ENCODE results near the gene SKAP1. TPM values are rescaled to one million over a fixed set of nuclear protein-coding genes. Genes with fewer than 3 reads are reported as not detected.
"Not testable (repeated sequence)": the region's sequence is repeated elsewhere in the genome, so short reads cannot be mapped to it uniquely, and the experiment has no call there.

SKAP1 gene
- total RNA-seq, 2 experiments from 2014 or later: 75.5 to 91.4 TPM

DNA sequence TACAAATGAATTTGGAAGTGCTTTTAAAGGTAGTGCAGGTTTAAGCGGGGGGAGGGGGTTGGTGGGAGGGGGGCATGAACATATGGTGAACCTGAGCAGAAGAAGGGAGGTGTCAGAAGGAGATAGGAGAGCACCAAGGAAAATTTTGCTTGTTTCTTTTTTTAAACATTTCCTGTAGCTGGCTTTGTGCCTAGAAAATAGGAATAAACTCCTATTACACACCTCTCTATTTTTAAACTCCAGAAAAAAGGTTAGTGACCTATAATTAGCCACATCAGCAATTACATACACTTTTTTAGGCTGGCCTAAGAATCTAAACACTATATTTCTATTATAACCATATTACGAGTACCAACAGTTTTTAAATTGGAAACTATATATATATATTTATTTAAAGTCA, 159.1 kb downstream of the SKAP1 start:
- H3K27ac Mint-ChIP-seq: no peak overlapping the region
- H3K36me3 Mint-ChIP-seq: peaks cover 4% of the 10 kb centered on the region
- ATAC-seq: no peak
- H3K27me3 Mint-ChIP-seq: no peaks in the 10 kb centered on the region
- no peak overlapping the region for H3K4me3 Mint-ChIP-seq
- no peaks in the 10 kb centered on the region for H3K9me3 Mint-ChIP-seq (ENCODE audit: low read depth)
- CTCF ChIA-PET: no interaction called here
- no peak for DNase-seq
- peaks cover 8% of the 10 kb centered on the region for H3K4me1 Mint-ChIP-seq

DNA sequence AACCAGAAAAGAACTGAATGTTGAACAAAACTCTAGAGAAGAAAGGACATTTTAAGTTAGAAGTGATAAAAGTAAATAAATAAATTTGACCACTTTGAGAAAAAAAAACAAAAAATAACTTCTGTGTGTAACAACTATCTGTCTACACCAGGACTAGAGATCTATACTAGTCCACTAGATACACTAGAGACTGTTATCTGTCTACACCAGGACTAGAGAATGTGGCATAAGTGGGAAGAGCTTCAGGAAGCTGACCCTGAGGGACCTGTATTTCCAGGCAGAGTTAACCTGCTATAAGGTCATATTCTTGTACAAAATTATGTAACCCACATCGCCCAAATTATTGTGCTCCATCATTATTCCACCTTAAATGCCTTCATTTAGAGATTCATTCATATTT, 160.8 kb downstream of the SKAP1 start:
- Mint-ChIP-seq H3K36me3 (peaks cover 2% of the 10 kb centered on the region), H3K27ac (no peak overlapping the region), H3K9me3 (ENCODE audit: low read depth) (no peaks in the 10 kb centered on the region), H3K27me3 (no peaks in the 10 kb centered on the region), H3K4me1 (peaks cover 23% of the 10 kb centered on the region), H3K4me3 (no peak overlapping the region)
- ATAC-seq (no peak), DNase-seq (no peak)
- CTCF ChIA-PET: no interaction called here

DNA sequence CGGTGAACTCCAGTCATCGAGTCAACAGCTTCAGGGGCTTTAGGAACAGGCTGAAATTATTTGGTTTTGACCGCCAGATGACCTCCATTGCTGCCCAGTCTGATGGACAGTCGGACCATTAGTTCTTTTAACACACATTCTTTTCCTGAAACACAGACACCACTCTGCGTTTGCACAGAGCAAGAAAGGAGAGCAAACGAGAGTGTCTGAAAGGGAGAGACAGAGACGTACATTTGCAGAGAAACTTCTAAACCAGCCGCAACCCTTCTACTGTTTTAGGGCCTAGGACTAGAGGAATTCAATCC, 166.3 kb downstream of the SKAP1 start:
- Mint-ChIP-seq H3K9me3 (ENCODE audit: low read depth) (no peaks in the 10 kb centered on the region), H3K4me3 (no peak overlapping the region), H3K4me1 (peaks cover 24% of the 10 kb centered on the region), H3K36me3 (peaks cover 3% of the 10 kb centered on the region), H3K27me3 (no peaks in the 10 kb centered on the region), H3K27ac (no peak overlapping the region)
- CTCF ChIA-PET: interaction anchor here (0.6 to 3.6 kb wide), 15 partner anchors 9 to 330 kb away, joined by 3 to 25 read pairs (median 4); partner anchors contain the start of gene HOXB5
- ATAC-seq (no peak), DNase-seq (no peak)

DNA sequence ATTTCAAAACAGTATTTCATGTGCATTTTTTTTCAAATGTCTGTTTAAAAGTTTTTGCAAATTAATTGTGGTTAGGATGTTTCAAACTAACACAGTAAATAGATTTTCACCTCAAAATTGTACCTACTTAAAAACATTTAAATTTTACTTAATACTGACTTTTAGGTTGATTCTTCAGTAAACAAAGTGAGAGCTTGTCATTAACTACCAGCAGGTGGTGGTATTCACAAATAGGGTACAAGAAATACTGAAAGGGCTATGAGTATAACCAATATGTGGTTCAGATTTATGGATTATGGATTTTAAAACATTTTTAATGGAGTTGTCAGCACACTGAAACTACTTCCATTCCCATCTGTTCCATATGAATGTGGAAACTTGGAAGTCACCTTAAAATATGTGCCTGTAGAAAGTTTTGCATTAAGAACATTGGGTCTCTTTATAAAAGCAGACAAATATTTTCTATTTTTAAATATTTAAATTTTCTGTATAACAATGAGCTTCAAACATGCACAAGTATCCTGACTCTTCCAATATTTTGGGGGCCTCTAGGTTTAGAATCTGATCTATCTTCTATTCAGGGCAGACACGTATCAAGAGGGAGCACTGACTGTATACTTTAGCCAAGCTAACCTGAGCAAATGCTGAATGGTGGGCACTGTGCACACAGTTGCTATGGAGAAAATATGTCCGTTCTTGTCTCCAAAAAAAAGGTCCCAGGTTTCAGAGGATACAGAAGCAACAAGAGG, 166.9 kb downstream of the SKAP1 start:
- peaks cover 3% of the 10 kb centered on the region for H3K36me3 Mint-ChIP-seq
- CTCF ChIA-PET: interaction anchor here (0.6 to 3.6 kb wide), 20 partner anchors 9 to 355 kb away, joined by 3 to 25 read pairs (median 4); partner anchors contain the start of gene HOXB5
- no peak for DNase-seq

GRCh38 chr17:48261297-48261880, 168.6 kb downstream of the SKAP1 start:
- ATAC-seq: peak; percentile 32
- Mint-ChIP-seq H3K27ac (no peak overlapping the region), H3K27me3 (no peaks in the 10 kb centered on the region), H3K9me3 (ENCODE audit: low read depth) (no peaks in the 10 kb centered on the region), H3K36me3 (peaks cover 4% of the 10 kb centered on the region), H3K4me1 (peaks cover 20% of the 10 kb centered on the region), H3K4me3 (no peak overlapping the region)
- CTCF ChIA-PET: interaction anchor here (0.6 to 2.9 kb wide), 6 partner anchors 10 to 332 kb away, joined by 3 to 13 read pairs (median 4); partner anchors contain the start of gene HOXB5
- no peak for DNase-seq

More for the DNA sequence above, 166.9 kb downstream of the SKAP1 start:
- no peak for ATAC-seq
- H3K9me3 Mint-ChIP-seq (ENCODE audit: low read depth): no peaks in the 10 kb centered on the region
- H3K4me1 Mint-ChIP-seq: peaks cover 24% of the 10 kb centered on the region
- H3K4me3 Mint-ChIP-seq: no peak overlapping the region
- H3K27me3 Mint-ChIP-seq: no peaks in the 10 kb centered on the region
- no peak overlapping the region for H3K27ac Mint-ChIP-seq

- Mint-ChIP-seq H3K4me3 (no peak overlapping the region), H3K36me3 (peaks cover 4% of the 10 kb centered on the region), H3K4me1 (peaks cover 5% of the 10 kb centered on the region), H3K9me3 (ENCODE audit: low read depth) (no peaks in the 10 kb centered on the region), H3K27me3 (no peaks in the 10 kb centered on the region), H3K27ac (no peak overlapping the region)
- no peak for ATAC-seq
- CTCF ChIA-PET: interaction anchor here (0.6 to 2.9 kb wide), 10 partner anchors 21 to 359 kb away, joined by 3 to 13 read pairs (median 4); partner anchors contain the start of gene HOXB5
- DNase-seq: no peak
Observed at GRCh38 chr17:48259694-48260291, 170.2 kb downstream of the SKAP1 start.

- H3K27ac Mint-ChIP-seq: no peak overlapping the region
Observed at GRCh38 chr17:48258331-48258730, 171.7 kb downstream of the SKAP1 start.

GRCh38 chr17:48255759-48256158, 174.3 kb downstream of the SKAP1 start:
- Mint-ChIP-seq H3K4me1 (no peaks in the 10 kb centered on the region), H3K9me3 (ENCODE audit: low read depth) (no peaks in the 10 kb centered on the region), H3K27ac (no peak overlapping the region), H3K36me3 (peaks cover 2% of the 10 kb centered on the region), H3K27me3 (no peaks in the 10 kb centered on the region), H3K4me3 (no peak overlapping the region)
- DNase-seq (no peak), ATAC-seq (no peak)
- CTCF ChIA-PET: interaction anchor here (1.4 to 2.0 kb wide), 2 partner anchors 9 to 363 kb away, joined by 4 to 5 read pairs; no protein-coding TSS in a partner anchor

More at GRCh38 chr17:48258331-48258730, 171.7 kb downstream of the SKAP1 start:
- DNase-seq: no peak
- ATAC-seq: no peak
- Mint-ChIP-seq H3K4me1 (no peaks in the 10 kb centered on the region), H3K9me3 (ENCODE audit: low read depth) (no peaks in the 10 kb centered on the region), H3K4me3 (no peak overlapping the region), H3K27me3 (no peaks in the 10 kb centered on the region), H3K36me3 (peaks cover 4% of the 10 kb centered on the region)
- CTCF ChIA-PET: interaction anchor here (0.6 to 1.5 kb wide), 3 partner anchors 9 to 753 kb away, joined by 3 read pairs; no protein-coding TSS in a partner anchor

- no peaks in the 10 kb centered on the region for H3K9me3 Mint-ChIP-seq (ENCODE audit: low read depth)
- no peak overlapping the region for H3K27ac Mint-ChIP-seq
- no peak overlapping the region for H3K4me3 Mint-ChIP-seq
- no peak for ATAC-seq
- peaks cover 2% of the 10 kb centered on the region for H3K36me3 Mint-ChIP-seq
- DNase-seq: no peak
- H3K4me1 Mint-ChIP-seq: no peaks in the 10 kb centered on the region
- H3K27me3 Mint-ChIP-seq: no peaks in the 10 kb centered on the region
- CTCF ChIA-PET: interaction anchor here (1.4 kb wide), 1 partner anchor 10 kb away, joined by 4 read pairs; no protein-coding TSS in a partner anchor
Observed at GRCh38 chr17:48254896-48255295, 175.1 kb downstream of the SKAP1 start.

GRCh38 chr17:48253975-48254374, 176.0 kb downstream of the SKAP1 start:
- Mint-ChIP-seq H3K4me3 (no peak overlapping the region), H3K27ac (no peak overlapping the region), H3K9me3 (ENCODE audit: low read depth) (no peaks in the 10 kb centered on the region), H3K4me1 (no peaks in the 10 kb centered on the region), H3K27me3 (no peaks in the 10 kb centered on the region), H3K36me3 (peaks cover 2% of the 10 kb centered on the region)
- DNase-seq (no peak), ATAC-seq (no peak)
- CTCF ChIA-PET: interaction anchor here (1.0 kb wide), 1 partner anchor 8 kb away, joined by 3 read pairs; no protein-coding TSS in a partner anchor

- DNase-seq (no peak), ATAC-seq (no peak)
- peaks cover 2% of the 10 kb centered on the region for H3K4me1 Mint-ChIP-seq
- CTCF ChIA-PET: interaction anchor here (1.4 kb wide), 1 partner anchor 11 kb away, joined by 5 read pairs; no protein-coding TSS in a partner anchor
- no peaks in the 10 kb centered on the region for H3K27me3 Mint-ChIP-seq
- no peak overlapping the region for H3K27ac Mint-ChIP-seq
- H3K36me3 Mint-ChIP-seq: peaks cover 1% of the 10 kb centered on the region
- H3K9me3 Mint-ChIP-seq (ENCODE audit: low read depth): no peaks in the 10 kb centered on the region
- no peak overlapping the region for H3K4me3 Mint-ChIP-seq
Observed at GRCh38 chr17:48251950-48252349, 178.1 kb downstream of the SKAP1 start.

DNA sequence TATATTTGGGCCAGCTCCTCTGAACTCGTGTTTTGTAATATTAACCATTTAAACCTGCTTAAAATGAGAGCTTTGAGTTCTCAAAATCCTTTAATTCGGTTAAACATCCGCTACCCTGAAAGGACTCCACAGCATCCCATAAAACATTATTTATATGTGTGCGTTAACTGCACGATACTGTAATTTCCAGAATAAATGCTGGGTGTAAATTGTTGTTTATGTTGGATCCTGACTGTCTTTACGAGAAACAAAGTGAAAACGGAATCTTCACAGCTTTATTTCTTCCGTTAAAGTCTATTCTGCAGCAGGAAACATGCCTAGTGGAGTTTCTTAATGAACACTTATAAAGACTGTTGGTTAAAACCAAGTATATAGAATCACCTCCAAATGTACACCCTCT, 179.1 kb downstream of the SKAP1 start:
- Mint-ChIP-seq H3K27ac (no peak overlapping the region), H3K9me3 (ENCODE audit: low read depth) (no peaks in the 10 kb centered on the region), H3K4me3 (no peak overlapping the region)

GRCh38 chr17:48250059-48250458, 180.0 kb downstream of the SKAP1 start:
- not testable (repeated sequence) for H3K4me1 Mint-ChIP-seq; H3K36me3 Mint-ChIP-seq; H3K27ac Mint-ChIP-seq; H3K4me3 Mint-ChIP-seq; ATAC-seq; H3K9me3 Mint-ChIP-seq (ENCODE audit: low read depth); H3K27me3 Mint-ChIP-seq; DNase-seq
- CTCF ChIA-PET: interaction anchor here (0.6 to 4.1 kb wide), 5 partner anchors 8 to 369 kb away, joined by 3 to 14 read pairs (median 3); partner anchors contain the start of gene HOXB5

More for the DNA sequence above, 179.1 kb downstream of the SKAP1 start:
- H3K27me3 Mint-ChIP-seq: no peaks in the 10 kb centered on the region
- no peak for DNase-seq
- H3K36me3 Mint-ChIP-seq: peaks cover 1% of the 10 kb centered on the region
- ATAC-seq: no peak
- CTCF ChIA-PET: interaction anchor here (0.7 to 4.1 kb wide), 2 partner anchors 13 to 17 kb away, joined by 4 to 14 read pairs; no protein-coding TSS in a partner anchor
- H3K4me1 Mint-ChIP-seq: peaks cover 3% of the 10 kb centered on the region
